HepG2 (cell line): ENCODE measurements around the gene TTLL4. TPM values are rescaled to one million over a fixed set of nuclear protein-coding genes. Genes with fewer than 3 reads are reported as not detected.

Source experiments
- AGO1 ChIP-seq: fragments of 200-400 bp; formaldehyde crosslinking; IDR thresholded peaks from 2 replicates; pipeline ENCODE4 v1.6.1; 2017; ENCODE audit warnings: mild to moderate bottlenecking, low read depth, low read length, moderate library complexity; ENCODE audit not compliant: poor library complexity, severe bottlenecking
- ARNTL ChIP-seq: sonication (generic); formaldehyde crosslinking; IDR thresholded peaks from 2 replicates; pipeline ENCODE4 v1.4.0; 2020; ENCODE audit warnings: mild to moderate bottlenecking, missing genetic modification reagents
- EEA1 ChIP-seq: sonication (generic); formaldehyde crosslinking; IDR thresholded peaks from 2 replicates; pipeline ENCODE4 v1.5.1; 2020; ENCODE audit warnings: mild to moderate bottlenecking, missing genetic modification reagents, borderline replicate concordance
- ELF1 ChIP-seq: sonication (generic); formaldehyde crosslinking; IDR thresholded peaks from 2 replicates; pipeline ENCODE4 v1.4.0; 2020; ENCODE audit warnings: missing genetic modification reagents
- FOSL2 ChIP-seq: sonication (generic); formaldehyde crosslinking; IDR thresholded peaks from 2 replicates; pipeline ENCODE4 v1.4.0; 2020; ENCODE audit warnings: missing genetic modification reagents
- HIVEP1 ChIP-seq: sonication (generic); formaldehyde crosslinking; IDR thresholded peaks from 2 replicates; pipeline ENCODE4 v1.4.0; 2020; ENCODE audit warnings: mild to moderate bottlenecking, missing genetic modification reagents
- HMG20B ChIP-seq: conservative IDR thresholded peaks from 2 replicates; pipeline ENCODE4 v1.6.1; 2016; ENCODE audit warnings: missing genetic modification reagents, missing compliant biosample characterization
- HNF1B ChIP-seq: sonication (generic); formaldehyde crosslinking; IDR thresholded peaks from 2 replicates; pipeline ENCODE4 v1.5.1; 2020; ENCODE audit warnings: mild to moderate bottlenecking, moderate library complexity, missing genetic modification reagents
- ISL2 ChIP-seq: sonication (generic); formaldehyde crosslinking; IDR thresholded peaks from 2 replicates; pipeline ENCODE4 v1.5.0; 2020; ENCODE audit warnings: missing genetic modification reagents
- MED1 ChIP-seq: sonication (generic); formaldehyde crosslinking; IDR thresholded peaks from 2 replicates; pipeline ENCODE4 v1.4.0; 2020; ENCODE audit warnings: missing genetic modification reagents
- MEIS2 ChIP-seq: sonication (generic); formaldehyde crosslinking; IDR thresholded peaks from 2 replicates; pipeline ENCODE4 v1.9.0; 2021; ENCODE audit warnings: mild to moderate bottlenecking, missing genetic modification reagents
- NFKB2 ChIP-seq: sonication (generic); formaldehyde crosslinking; IDR thresholded peaks from 2 replicates; pipeline ENCODE4 v1.4.0; 2020; ENCODE audit warnings: missing genetic modification reagents, borderline replicate concordance
- STAG1 ChIP-seq: sonication (generic); formaldehyde crosslinking; IDR thresholded peaks from 2 replicates; pipeline ENCODE4 v1.4.0; 2020; ENCODE audit warnings: missing genetic modification reagents
- U2AF2 ChIP-seq: fragments of 200-400 bp; formaldehyde crosslinking; IDR thresholded peaks from 2 replicates; pipeline ENCODE4 v1.6.1; 2017; ENCODE audit warnings: low read depth, mild to moderate bottlenecking, low read length
- YEATS4 ChIP-seq: sonication (generic); formaldehyde crosslinking; IDR thresholded peaks from 2 replicates; pipeline ENCODE4 v1.4.0; 2020; ENCODE audit warnings: missing genetic modification reagents, borderline replicate concordance
- ZBED4 ChIP-seq: sonication (generic); formaldehyde crosslinking; IDR thresholded peaks from 2 replicates; pipeline ENCODE4 v1.4.0; 2020; ENCODE audit warnings: missing genetic modification reagents, borderline replicate concordance
- ZMYM3 ChIP-seq: sonication (generic); formaldehyde crosslinking; IDR thresholded peaks from 2 replicates; pipeline ENCODE4 v1.5.1; 2020; ENCODE audit warnings: mild to moderate bottlenecking, missing genetic modification reagents
- ZNF362 ChIP-seq: sonication (generic); formaldehyde crosslinking; IDR thresholded peaks from 2 replicates; pipeline ENCODE4 v1.4.0; 2020; ENCODE audit warnings: missing genetic modification reagents, mild to moderate bottlenecking, borderline replicate concordance
- polyA plus RNA-seq, 8 experiments: library from polyadenylated mRNA; depleted of rRNA in 3 of 8; stranded (reverse) in 7 of 8; unstranded in 1 of 8; fragments of >200 nt; fragmentation: Illumina TruSeq in 4 of 8; extraction: Trizol in 4 of 8; gene quantifications; 2 replicates each; pipeline versions ENCODE4 v1.2.1 to v1.2.3, GENCODE V29; 2011 to 2016; ENCODE audit warnings: low read depth in 4 of 8, missing spikeins in 1 of 8, mixed read lengths in 1 of 8; ENCODE audit not compliant: insufficient read depth in 1 of 8
- total RNA-seq, 5 experiments: library from RNA; depleted of rRNA; stranded (reverse); fragments of >200 nt; fragmentation: Illumina TruSeq; extraction: Trizol; gene quantifications; 2 replicates each; pipeline ENCODE4 v1.2.3, GENCODE V29; 2016; ENCODE audit warnings: low read depth in 1 of 5
- TF ChIP-seq, protein P1 (sequence below): sonication (generic); formaldehyde crosslinking; IDR thresholded peaks from 2 replicates; pipeline ENCODE4; 2020; ENCODE audit warnings: missing genetic modification reagents, mild to moderate bottlenecking, borderline replicate concordance

Gene TTLL4
- total and polyA plus RNA-seq, 2 of the 13 experiments (the other 11 are each of a cell fraction or from before 2014, with no cell fraction given): 77.5 to 84.6 TPM

- TF ChIP-seq ZNF362 (CRISPR knock-in tag): no peak
- peak; percentile 65; the same call in 1 of the 2 replicates for TF ChIP-seq ZMYM3 (CRISPR knock-in tag)
- TF ChIP-seq ISL2 (CRISPR knock-in tag): peak; percentile 75
- TF ChIP-seq AGO1: no peak
- TF ChIP-seq FOSL2: peak; percentile 32
- TF ChIP-seq STAG1 (CRISPR knock-in tag): peak; percentile 31
- TF ChIP-seq YEATS4 (CRISPR knock-in tag): 0 out of 2 replicates have a peak, but pooled peaks have one; percentile 23
- peak; percentile 70 for TF ChIP-seq MED1
- peak; percentile 60; the same call in 1 of the 2 replicates for TF ChIP-seq ZBED4
- TF ChIP-seq U2AF2: peak; percentile 32; the same call in 1 of the 2 replicates
- TF ChIP-seq MEIS2 (CRISPR knock-in tag): peak; percentile 57; the same call in 1 of the 2 replicates
- 0 out of 2 replicates have a peak, but pooled peaks have one; percentile 22 for TF ChIP-seq HIVEP1 (CRISPR knock-in tag)
- TF ChIP-seq EEA1 (CRISPR knock-in tag): peak; percentile 48; the same call in 1 of the 2 replicates
- TF ChIP-seq HMG20B: peak; percentile 62; the same call in 1 of the 2 replicates
- TF ChIP-seq NFKB2 (CRISPR knock-in tag): peak; percentile 33; the same call in 1 of the 2 replicates
- TF ChIP-seq ELF1 (CRISPR knock-in tag): peak; percentile 39; the same call in 1 of the 2 replicates
- no peak for TF ChIP-seq ARNTL (CRISPR knock-in tag)
- TF ChIP-seq HNF1B (CRISPR knock-in tag): no peak; the same call in 1 of the 2 replicates
- TF ChIP-seq, protein P1, sequence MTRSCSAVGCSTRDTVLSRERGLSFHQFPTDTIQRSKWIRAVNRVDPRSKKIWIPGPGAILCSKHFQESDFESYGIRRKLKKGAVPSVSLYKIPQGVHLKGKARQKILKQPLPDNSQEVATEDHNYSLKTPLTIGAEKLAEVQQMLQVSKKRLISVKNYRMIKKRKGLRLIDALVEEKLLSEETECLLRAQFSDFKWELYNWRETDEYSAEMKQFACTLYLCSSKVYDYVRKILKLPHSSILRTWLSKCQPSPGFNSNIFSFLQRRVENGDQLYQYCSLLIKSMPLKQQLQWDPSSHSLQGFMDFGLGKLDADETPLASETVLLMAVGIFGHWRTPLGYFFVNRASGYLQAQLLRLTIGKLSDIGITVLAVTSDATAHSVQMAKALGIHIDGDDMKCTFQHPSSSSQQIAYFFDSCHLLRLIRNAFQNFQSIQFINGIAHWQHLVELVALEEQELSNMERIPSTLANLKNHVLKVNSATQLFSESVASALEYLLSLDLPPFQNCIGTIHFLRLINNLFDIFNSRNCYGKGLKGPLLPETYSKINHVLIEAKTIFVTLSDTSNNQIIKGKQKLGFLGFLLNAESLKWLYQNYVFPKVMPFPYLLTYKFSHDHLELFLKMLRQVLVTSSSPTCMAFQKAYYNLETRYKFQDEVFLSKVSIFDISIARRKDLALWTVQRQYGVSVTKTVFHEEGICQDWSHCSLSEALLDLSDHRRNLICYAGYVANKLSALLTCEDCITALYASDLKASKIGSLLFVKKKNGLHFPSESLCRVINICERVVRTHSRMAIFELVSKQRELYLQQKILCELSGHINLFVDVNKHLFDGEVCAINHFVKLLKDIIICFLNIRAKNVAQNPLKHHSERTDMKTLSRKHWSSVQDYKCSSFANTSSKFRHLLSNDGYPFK: peak; percentile 44; the same call in 1 of the 2 replicates
Observed at GRCh38 chr2:218745559-218746469, 35.2 kb downstream of the TTLL4 start (continued).
